ENCODE measurements around the gene GUCD1. TPM values are rescaled to one million over a fixed set of nuclear protein-coding genes. Genes with fewer than 3 reads are reported as not detected.

GUCD1 gene
- total and polyA plus RNA-seq, 2 of the 13 experiments (the other 11 are each of a cell fraction or from before 2014, with no cell fraction given): 128 to 245 TPM

DNA sequence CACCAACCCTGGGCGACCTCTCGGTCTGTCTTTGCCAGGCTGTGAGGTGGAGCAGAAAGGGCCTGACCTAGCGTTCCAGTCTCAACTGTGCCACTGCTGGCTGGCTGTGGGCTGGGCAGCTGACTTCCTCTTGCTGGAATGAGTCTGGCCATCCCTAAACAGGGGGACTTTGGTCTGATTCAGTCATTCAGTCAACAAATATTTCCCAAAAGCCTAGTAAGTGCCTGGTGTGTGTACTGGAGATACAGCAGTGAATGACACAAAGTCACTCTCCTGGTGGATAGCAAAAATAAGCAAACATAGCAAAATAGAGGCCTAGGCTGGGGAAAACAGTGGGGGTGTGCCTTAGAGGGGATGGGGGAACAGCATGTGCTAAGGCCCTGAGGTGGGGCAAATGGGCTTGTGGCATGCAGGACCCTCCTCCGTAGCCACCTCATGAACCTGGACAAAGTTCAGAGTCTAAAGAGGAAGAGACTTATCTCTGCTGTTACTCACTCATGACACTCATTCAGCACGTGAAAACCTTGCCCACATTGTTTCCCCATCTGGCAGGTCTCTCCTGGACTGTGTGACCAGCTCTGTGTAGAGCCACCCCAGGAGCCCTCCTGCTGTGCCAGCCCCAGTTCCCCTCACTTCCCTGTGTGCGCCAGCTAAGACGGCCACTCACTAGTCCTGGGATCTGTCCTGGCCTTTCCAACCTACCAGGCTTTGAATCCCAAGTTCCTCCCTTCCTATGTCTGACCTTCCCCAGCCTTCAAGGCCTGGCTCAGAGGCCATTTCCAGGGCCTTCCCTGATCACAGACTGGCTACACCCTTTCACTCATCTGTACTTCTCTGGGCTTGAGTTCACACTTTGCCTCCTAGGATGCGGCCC, 4.7 kb downstream of the GUCD1 start (continued):
- TF ChIP-seq MAFK (conservative IDR thresholded peaks at IDR 0.05 in 1 of 2, IDR thresholded peaks at IDR 0.05 in 1 of 2; ENCODE audit: low read length in 2 of 2): peak; percentile 93 to 98
- TF ChIP-seq ZNF333 (CRISPR knock-in tag; IDR thresholded peaks at IDR 0.05; ENCODE audit: borderline replicate concordance): no peak; the same call in none of the 2 replicates
- no peak for TF ChIP-seq THYN1 (CRISPR knock-in tag; IDR thresholded peaks at IDR 0.05; ENCODE audit: borderline replicate concordance, low read depth)
- TF ChIP-seq NFE2L2 (IDR thresholded peaks at IDR 0.05; ENCODE audit: low read length): no peak
- TF ChIP-seq EHMT2 (IDR thresholded peaks at IDR 0.05; ENCODE audit: borderline replicate concordance, low read depth, low read length): no peak
- TF ChIP-seq ZNF143 (CRISPR knock-in tag; IDR thresholded peaks at IDR 0.05): peak; percentile 43; the same call in 1 of the 2 replicates
- TF ChIP-seq ZNF343 (CRISPR knock-in tag; IDR thresholded peaks at IDR 0.05): no peak
- no peak for TF ChIP-seq ZBTB8A (CRISPR knock-in tag; IDR thresholded peaks at IDR 0.05; ENCODE audit: borderline replicate concordance, low read depth)
- TF ChIP-seq NR1H2 (CRISPR knock-in tag; IDR thresholded peaks at IDR 0.05; ENCODE audit: borderline replicate concordance, low read depth): no peak
- peak; percentile 49 for TF ChIP-seq TCF7 (IDR thresholded peaks at IDR 0.05; ENCODE audit: low read depth)
- no peak for TF ChIP-seq ZSCAN22 (CRISPR knock-in tag; IDR thresholded peaks at IDR 0.05)
- TF ChIP-seq PRMT3 (CRISPR knock-in tag; IDR thresholded peaks at IDR 0.05; ENCODE audit: borderline replicate concordance, low read depth): 0 out of 2 replicates have a peak, but pooled peaks have one; percentile 41
- TF ChIP-seq, protein P1, sequence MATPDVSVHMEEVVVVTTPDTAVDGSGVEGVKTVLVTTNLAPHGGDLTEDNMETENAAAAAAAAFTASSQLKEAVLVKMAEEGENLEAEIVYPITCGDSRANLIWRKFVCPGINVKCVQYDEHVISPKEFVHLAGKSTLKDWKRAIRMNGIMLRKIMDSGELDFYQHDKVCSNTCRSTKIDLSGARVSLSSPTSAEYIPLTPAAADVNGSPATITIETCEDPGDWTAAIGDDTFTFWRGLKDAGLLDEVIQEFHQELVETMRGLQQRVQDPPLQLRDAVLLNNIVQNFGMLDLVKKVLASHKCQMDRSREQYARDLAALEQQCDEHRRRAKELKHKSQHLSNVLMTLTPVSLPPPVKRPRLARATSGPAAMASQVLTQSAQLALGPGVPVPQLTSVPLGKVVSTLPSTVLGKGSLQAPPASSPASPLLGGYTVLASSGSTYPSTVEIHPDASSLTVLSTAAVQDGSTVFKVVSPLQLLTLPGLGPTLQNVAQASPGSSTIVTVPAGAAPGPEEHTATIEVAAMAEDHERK (CRISPR knock-in tag; IDR thresholded peaks at IDR 0.05; ENCODE audit: low read depth): no peak
- TF ChIP-seq KDM1A (CRISPR knock-in tag; IDR thresholded peaks at IDR 0.05): peak; percentile 99
- TF ChIP-seq ZNF780A (CRISPR knock-in tag; IDR thresholded peaks at IDR 0.05): 0 out of 2 replicates have a peak, but pooled peaks have one; percentile 64
- TF ChIP-seq MED1 (CRISPR knock-in tag; IDR thresholded peaks at IDR 0.05): peak; percentile 95
- no peak for TF ChIP-seq ZNF263 (CRISPR knock-in tag; IDR thresholded peaks at IDR 0.05)
- TF ChIP-seq PPARG (CRISPR knock-in tag; conservative IDR thresholded peaks at IDR 0.05): peak; percentile 64
- TF ChIP-seq, protein P2, sequence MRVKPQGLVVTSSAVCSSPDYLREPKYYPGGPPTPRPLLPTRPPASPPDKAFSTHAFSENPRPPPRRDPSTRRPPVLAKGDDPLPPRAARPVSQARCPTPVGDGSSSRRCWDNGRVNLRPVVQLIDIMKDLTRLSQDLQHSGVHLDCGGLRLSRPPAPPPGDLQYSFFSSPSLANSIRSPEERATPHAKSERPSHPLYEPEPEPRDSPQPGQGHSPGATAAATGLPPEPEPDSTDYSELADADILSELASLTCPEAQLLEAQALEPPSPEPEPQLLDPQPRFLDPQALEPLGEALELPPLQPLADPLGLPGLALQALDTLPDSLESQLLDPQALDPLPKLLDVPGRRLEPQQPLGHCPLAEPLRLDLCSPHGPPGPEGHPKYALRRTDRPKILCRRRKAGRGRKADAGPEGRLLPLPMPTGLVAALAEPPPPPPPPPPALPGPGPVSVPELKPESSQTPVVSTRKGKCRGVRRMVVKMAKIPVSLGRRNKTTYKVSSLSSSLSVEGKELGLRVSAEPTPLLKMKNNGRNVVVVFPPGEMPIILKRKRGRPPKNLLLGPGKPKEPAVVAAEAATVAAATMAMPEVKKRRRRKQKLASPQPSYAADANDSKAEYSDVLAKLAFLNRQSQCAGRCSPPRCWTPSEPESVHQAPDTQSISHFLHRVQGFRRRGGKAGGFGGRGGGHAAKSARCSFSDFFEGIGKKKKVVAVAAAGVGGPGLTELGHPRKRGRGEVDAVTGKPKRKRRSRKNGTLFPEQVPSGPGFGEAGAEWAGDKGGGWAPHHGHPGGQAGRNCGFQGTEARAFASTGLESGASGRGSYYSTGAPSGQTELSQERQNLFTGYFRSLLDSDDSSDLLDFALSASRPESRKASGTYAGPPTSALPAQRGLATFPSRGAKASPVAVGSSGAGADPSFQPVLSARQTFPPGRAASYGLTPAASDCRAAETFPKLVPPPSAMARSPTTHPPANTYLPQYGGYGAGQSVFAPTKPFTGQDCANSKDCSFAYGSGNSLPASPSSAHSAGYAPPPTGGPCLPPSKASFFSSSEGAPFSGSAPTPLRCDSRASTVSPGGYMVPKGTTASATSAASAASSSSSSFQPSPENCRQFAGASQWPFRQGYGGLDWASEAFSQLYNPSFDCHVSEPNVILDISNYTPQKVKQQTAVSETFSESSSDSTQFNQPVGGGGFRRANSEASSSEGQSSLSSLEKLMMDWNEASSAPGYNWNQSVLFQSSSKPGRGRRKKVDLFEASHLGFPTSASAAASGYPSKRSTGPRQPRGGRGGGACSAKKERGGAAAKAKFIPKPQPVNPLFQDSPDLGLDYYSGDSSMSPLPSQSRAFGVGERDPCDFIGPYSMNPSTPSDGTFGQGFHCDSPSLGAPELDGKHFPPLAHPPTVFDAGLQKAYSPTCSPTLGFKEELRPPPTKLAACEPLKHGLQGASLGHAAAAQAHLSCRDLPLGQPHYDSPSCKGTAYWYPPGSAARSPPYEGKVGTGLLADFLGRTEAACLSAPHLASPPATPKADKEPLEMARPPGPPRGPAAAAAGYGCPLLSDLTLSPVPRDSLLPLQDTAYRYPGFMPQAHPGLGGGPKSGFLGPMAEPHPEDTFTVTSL (CRISPR knock-in tag; IDR thresholded peaks at IDR 0.05; ENCODE audit: borderline replicate concordance): peak; percentile 91; the same call in 1 of the 2 replicates
- TF ChIP-seq JDP2 (CRISPR knock-in tag; IDR thresholded peaks at IDR 0.05; ENCODE audit: borderline replicate concordance): no peak
- no peak for TF ChIP-seq PRPF4 (IDR thresholded peaks at IDR 0.05; ENCODE audit: low read depth, low read length, poor library complexity, severe bottlenecking)
